ENCODE measurements around the gene IER2. TPM values are rescaled to one million over a fixed set of nuclear protein-coding genes. Genes with fewer than 3 reads are reported as not detected.

Gene IER2
- total RNA-seq, 1 experiment from 2014 or later: 80.4 TPM

DNA sequence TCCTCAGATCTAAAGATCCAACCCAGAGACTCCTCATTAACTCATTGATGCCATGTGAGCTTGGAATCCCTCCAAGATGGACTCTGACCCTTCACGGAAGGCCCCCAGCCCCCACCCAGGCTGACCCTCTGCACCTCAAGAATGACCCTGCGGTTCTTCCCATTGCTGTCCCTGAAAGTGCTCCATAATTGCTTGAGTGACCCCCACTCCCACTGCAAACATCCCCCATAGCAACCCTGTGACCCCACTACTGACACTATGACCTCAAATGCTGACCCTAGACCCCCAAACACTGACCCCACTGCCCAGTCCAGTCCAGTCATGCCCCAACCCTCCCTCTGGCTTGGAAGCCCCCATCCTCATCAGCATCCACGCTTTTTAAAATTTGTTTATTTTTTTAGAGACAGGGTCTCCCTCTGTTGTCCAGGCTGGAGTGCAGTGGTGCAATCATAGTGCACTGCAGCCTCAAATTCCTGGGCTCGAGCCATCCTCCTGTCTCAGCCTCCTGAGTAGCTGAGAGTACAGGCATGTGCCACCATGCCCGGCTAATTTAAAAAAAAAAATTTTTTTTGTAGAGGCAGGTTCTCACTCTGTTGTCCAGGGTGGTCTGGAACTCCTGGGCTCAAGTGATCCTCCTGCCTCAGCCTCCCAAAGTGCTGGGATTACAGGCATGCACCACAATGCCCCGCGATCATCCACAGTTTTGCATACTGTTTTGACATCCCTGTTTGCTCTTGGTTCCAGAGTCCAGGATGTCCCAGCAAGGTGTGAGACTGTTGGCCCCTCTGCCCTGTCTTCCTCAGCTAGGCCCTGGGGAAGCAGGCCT, 48.4 kb upstream of the IER2 start:
- peak overlapping the region; percentile 2; the same call in 1 of the 2 replicates for H3K27ac ChIP-seq (ENCODE audit: low read length)
- TF ChIP-seq, protein P1, sequence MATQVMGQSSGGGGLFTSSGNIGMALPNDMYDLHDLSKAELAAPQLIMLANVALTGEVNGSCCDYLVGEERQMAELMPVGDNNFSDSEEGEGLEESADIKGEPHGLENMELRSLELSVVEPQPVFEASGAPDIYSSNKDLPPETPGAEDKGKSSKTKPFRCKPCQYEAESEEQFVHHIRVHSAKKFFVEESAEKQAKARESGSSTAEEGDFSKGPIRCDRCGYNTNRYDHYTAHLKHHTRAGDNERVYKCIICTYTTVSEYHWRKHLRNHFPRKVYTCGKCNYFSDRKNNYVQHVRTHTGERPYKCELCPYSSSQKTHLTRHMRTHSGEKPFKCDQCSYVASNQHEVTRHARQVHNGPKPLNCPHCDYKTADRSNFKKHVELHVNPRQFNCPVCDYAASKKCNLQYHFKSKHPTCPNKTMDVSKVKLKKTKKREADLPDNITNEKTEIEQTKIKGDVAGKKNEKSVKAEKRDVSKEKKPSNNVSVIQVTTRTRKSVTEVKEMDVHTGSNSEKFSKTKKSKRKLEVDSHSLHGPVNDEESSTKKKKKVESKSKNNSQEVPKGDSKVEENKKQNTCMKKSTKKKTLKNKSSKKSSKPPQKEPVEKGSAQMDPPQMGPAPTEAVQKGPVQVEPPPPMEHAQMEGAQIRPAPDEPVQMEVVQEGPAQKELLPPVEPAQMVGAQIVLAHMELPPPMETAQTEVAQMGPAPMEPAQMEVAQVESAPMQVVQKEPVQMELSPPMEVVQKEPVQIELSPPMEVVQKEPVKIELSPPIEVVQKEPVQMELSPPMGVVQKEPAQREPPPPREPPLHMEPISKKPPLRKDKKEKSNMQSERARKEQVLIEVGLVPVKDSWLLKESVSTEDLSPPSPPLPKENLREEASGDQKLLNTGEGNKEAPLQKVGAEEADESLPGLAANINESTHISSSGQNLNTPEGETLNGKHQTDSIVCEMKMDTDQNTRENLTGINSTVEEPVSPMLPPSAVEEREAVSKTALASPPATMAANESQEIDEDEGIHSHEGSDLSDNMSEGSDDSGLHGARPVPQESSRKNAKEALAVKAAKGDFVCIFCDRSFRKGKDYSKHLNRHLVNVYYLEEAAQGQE (IDR thresholded peaks at IDR 0.05; ENCODE audit: insufficient read depth in 1 of 2, low read depth in 2 of 2, low read length in 1 of 2): no peak
- TF ChIP-seq, protein P2, sequence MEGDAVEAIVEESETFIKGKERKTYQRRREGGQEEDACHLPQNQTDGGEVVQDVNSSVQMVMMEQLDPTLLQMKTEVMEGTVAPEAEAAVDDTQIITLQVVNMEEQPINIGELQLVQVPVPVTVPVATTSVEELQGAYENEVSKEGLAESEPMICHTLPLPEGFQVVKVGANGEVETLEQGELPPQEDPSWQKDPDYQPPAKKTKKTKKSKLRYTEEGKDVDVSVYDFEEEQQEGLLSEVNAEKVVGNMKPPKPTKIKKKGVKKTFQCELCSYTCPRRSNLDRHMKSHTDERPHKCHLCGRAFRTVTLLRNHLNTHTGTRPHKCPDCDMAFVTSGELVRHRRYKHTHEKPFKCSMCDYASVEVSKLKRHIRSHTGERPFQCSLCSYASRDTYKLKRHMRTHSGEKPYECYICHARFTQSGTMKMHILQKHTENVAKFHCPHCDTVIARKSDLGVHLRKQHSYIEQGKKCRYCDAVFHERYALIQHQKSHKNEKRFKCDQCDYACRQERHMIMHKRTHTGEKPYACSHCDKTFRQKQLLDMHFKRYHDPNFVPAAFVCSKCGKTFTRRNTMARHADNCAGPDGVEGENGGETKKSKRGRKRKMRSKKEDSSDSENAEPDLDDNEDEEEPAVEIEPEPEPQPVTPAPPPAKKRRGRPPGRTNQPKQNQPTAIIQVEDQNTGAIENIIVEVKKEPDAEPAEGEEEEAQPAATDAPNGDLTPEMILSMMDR (IDR thresholded peaks at IDR 0.05): peak; percentile 23; the same call in 1 of the 2 replicates
- no peaks in the 10 kb centered on the region for H3K27me3 ChIP-seq (ENCODE audit: control insufficient read depth, insufficient read depth, low read length)
- ChIA-PET POLR2A (no interaction called here), CTCF (interaction anchor here (0.7 to 1.2 kb wide), 2 partner anchors 9 to 124 kb away, joined by 3 to 6 read pairs; no protein-coding TSS in a partner anchor)
- ATAC-seq: peak; percentile 7; the same call in 1 of the 2 replicates
- DNase-seq (ENCODE audit: low read depth, low spot score): no peak
- H3K9me3 ChIP-seq (ENCODE audit: control insufficient read depth, insufficient read depth, low read depth, low read length): no peaks in the 10 kb centered on the region
- BruUV-seq (replicated peaks): no TSS peak
- in situ Hi-C loops (cut with HindIII; ENCODE audit: low pct_unique_long_range_greater_than_20kb, low sequenced_read_pairs) (no loop called here), intact Hi-C loops (cut with micrococcal nuclease; ENCODE audit: unreplicated experiment) (no loop called here)
- no peak overlapping the region; a peak in 1 of 4 replicates for H3K4me3 ChIP-seq (ENCODE audit: low read depth in 2 of 2, low read length in 2 of 2)
- no peaks in the 10 kb centered on the region for H3K36me3 ChIP-seq (ENCODE audit: control insufficient read depth, insufficient read depth, low read length)
- H3K4me1 ChIP-seq (ENCODE audit: control insufficient read depth, insufficient read depth, low read length): peaks cover 10% of the 10 kb centered on the region

DNA sequence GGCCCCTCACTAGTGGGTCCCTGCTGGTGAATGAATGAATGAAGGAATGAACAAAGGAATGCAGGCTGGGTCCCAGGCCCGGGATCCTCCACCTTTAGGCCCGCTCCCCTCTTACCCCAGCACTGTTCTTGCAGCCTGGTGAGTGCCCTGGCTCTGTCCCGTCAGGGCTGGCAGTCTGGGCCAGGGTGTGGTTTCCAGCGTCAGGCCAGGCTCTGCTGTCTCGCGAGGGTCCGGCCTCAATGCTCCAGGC, 47.9 kb upstream of the IER2 start:
- H3K36me3 ChIP-seq (ENCODE audit: control insufficient read depth, insufficient read depth, low read length): 0 out of 2 replicates have a peak, but pooled peaks cover under 1% of the 10 kb centered on the region
- no peak for DNase-seq (ENCODE audit: low read depth, low spot score)
- ChIA-PET POLR2A (no interaction called here), CTCF (no interaction called here)
- in situ Hi-C loops (cut with HindIII; ENCODE audit: low pct_unique_long_range_greater_than_20kb, low sequenced_read_pairs): no loop called here
- TF ChIP-seq SIN3A (IDR thresholded peaks at IDR 0.05; ENCODE audit: borderline replicate concordance, insufficient read depth, low read depth, low read length) (no peak), TCF7L2 (IDR thresholded peaks at IDR 0.05; ENCODE audit: low read depth, low read length) (no peak), POLR2AphosphoS5 (IDR thresholded peaks at IDR 0.05; ENCODE audit: low read depth, low read length) (no peak)
- TF ChIP-seq, protein P2 (IDR thresholded peaks at IDR 0.05): no peak
- TF ChIP-seq, protein P1 (IDR thresholded peaks at IDR 0.05; ENCODE audit: insufficient read depth in 1 of 2, low read depth in 2 of 2, low read length in 1 of 2): no peak
- H3K4me1 ChIP-seq (ENCODE audit: control insufficient read depth, insufficient read depth, low read length): peaks cover 9% of the 10 kb centered on the region
- ATAC-seq: peak; percentile 71
- no TSS peak for BruUV-seq (replicated peaks)
- H3K27ac ChIP-seq (ENCODE audit: low read length): peak overlapping the region; percentile 2; the same call in 1 of the 2 replicates
- peak overlapping the region; percentile 18 to 32 for H3K4me3 ChIP-seq (ENCODE audit: low read depth in 2 of 2, low read length in 2 of 2)
- H3K27me3 ChIP-seq (ENCODE audit: control insufficient read depth, insufficient read depth, low read length): no peaks in the 10 kb centered on the region
- H3K9me3 ChIP-seq (ENCODE audit: control insufficient read depth, insufficient read depth, low read depth, low read length): no peaks in the 10 kb centered on the region
- intact Hi-C loops (cut with micrococcal nuclease; ENCODE audit: unreplicated experiment): no loop called here
